EL (cell line): Measurements from ENCODE around the gene NUP43.
"Not testable (repeated sequence)": the region's sequence is repeated elsewhere in the genome, so short reads cannot be mapped to it uniquely, and the experiment has no call there.

Experiments
- DNase-seq: peaks from one replicate; pipeline ENCODE4 v3.0.0-alpha.2; 2016

NUP43 gene

DNA sequence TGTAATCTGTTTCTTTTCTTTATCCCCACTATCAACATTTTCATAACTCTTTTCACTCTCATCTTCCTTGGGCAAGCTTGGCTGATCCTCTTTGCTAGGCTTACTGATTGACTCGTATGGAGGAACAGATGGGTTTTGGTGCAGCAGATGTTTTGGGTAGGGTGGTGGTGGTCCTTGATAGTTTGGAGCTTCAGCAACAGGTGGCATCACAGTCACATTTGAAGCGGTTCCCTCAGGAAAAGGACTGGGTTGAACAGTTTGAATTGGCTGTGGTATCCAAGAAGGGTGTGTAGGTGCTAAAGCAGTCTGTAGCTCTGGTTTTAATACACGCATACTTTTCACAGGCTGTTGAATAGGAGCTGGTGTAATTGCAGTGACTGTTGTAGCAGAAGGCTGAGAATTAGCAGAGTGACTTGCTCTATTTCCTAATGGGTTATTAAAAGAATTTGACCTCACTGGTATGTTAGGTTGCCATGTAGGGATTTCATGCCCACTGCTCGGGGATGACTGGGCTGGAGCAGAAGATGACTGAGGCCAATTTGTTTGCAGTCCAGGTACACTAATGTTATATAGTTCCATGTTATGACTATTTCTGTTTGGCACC, 63.0 kb downstream of the NUP43 start:
- DNase-seq: no peak

DNA sequence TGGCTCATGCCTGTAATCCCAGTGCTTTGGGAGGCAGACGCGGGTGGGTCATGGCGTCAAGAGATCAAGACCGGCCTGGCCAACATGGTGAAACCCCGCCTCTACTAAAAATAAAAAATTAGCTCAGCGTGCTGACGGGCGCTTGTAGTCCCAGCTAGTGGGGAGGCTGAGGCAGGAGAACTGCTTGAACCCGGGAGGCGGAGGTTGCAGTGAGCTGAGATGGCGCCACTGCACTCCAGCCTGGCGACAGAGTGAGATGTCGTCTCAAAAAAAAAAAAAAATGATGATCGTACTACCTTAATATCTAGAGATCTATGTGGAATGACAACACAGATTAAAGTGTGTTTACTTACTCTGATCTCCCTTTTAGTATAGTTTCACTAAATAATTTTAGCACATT, 64.5 kb downstream of the NUP43 start:
- DNase-seq: not testable (repeated sequence)

- DNase-seq: no peak
Measured at GRCh38 chr6:149681209-149681608, 65.1 kb downstream of the NUP43 start.

- no peak for DNase-seq
Measured at GRCh38 chr6:149680503-149680902, 65.8 kb downstream of the NUP43 start.
